PC-3 (cell line): ENCODE data around the gene ACAP3.

Experiments
- EZH2 ChIP-seq: fragments of 300-600 bp; sonication (generic); IDR thresholded peaks from one replicate; pipeline ENCODE4 v1.6.1; 2017; ENCODE audit warnings: antibody characterized with exemption, mild to moderate bottlenecking, low read length; ENCODE audit not compliant: unreplicated experiment
- TF ChIP-seq, protein P1 (sequence below): fragments of 300-600 bp; sonication (generic); conservative IDR thresholded peaks from 2 replicates; pipeline ENCODE4 v1.5.1; 2017; ENCODE audit warnings: antibody characterized with exemption, low read depth, mild to moderate bottlenecking, low read length

DNA sequence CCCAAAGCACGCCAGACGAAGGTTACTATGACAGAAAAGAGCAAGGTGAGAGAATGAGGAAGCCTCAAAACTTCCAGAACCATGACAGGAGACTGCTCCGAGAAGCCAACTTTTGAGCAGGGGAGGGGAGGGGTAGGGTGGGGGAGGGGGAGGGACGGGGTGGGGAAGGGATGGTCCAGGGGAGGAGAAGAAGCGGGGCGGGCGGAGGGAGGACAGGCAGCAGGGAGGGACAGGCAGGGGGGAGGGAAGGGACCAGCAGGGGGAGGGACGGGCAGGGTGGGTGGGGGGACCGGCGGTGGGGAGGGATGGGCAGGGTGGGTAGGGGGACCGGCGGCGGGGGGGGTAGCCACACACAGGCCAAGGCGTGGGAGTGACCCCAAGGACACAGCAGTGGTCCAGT lies 14.7 kb upstream of the ACAP3 start:
- TF ChIP-seq, protein P1, sequence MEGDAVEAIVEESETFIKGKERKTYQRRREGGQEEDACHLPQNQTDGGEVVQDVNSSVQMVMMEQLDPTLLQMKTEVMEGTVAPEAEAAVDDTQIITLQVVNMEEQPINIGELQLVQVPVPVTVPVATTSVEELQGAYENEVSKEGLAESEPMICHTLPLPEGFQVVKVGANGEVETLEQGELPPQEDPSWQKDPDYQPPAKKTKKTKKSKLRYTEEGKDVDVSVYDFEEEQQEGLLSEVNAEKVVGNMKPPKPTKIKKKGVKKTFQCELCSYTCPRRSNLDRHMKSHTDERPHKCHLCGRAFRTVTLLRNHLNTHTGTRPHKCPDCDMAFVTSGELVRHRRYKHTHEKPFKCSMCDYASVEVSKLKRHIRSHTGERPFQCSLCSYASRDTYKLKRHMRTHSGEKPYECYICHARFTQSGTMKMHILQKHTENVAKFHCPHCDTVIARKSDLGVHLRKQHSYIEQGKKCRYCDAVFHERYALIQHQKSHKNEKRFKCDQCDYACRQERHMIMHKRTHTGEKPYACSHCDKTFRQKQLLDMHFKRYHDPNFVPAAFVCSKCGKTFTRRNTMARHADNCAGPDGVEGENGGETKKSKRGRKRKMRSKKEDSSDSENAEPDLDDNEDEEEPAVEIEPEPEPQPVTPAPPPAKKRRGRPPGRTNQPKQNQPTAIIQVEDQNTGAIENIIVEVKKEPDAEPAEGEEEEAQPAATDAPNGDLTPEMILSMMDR = no peak
- no peak for TF ChIP-seq EZH2
